Adrenal gland (tissue), 19 donors: ENCODE data around the gene ZBTB8B. TPM values are rescaled to one million over a fixed set of nuclear protein-coding genes. Genes with fewer than 3 reads are reported as not detected.

Experiments used
- DNase-seq, 7 donors: peaks; one replicate each; pipeline ENCODE4 v3.0.0-alpha.2; 2019 to 2020
- H3K27ac ChIP-seq, 5 donors: fragments of 200-600 bp; sonication (generic) in 4 of 5; 1 replicate in 3 of 5; 2 replicates in 2 of 5; pipeline versions ENCODE4 v1.5.1 to v1.8.0; 2016 to 2020; ENCODE audit warnings: mild to moderate bottlenecking in 1 of 5
- H3K27me3 ChIP-seq: fragments of 200-600 bp; 2 replicates; pipeline ENCODE4 v1.8.0; 2021
- H3K36me3 ChIP-seq, 2 donors: fragments of 200-600 bp; replicated peaks in 1 of 2; 1 replicate in 1 of 2; 2 replicates in 1 of 2; pipeline versions ENCODE4 v1.5.1 to v1.8.0; 2018 to 2022
- H3K4me1 ChIP-seq, 2 donors: fragments of 200-600 bp; replicated peaks in 1 of 2; 1 replicate in 1 of 2; 2 replicates in 1 of 2; pipeline versions ENCODE4 v1.5.1 to v1.8.0; 2018 to 2021
- H3K4me3 ChIP-seq, 4 donors: fragments of 200-600 bp; sonication (generic) in 3 of 4; one replicate each; pipeline ENCODE4 v1.5.1; 2016 to 2018
- H3K9me3 ChIP-seq, 3 donors: fragments of 200-600 bp; sonication (generic) in 1 of 3; replicated peaks in 1 of 3; 1 replicate in 2 of 3; 2 replicates in 1 of 3; pipeline versions ENCODE4 v1.5.1 to v1.8.0; 2016 to 2021
- POLR2A ChIP-seq, 2 donors: fragments of 450-650 bp; IDR thresholded peaks; one replicate each; pipeline ENCODE4 v1.6.1; 2017; ENCODE audit warnings: antibody characterized with exemption in 2 of 2, mild to moderate bottlenecking in 2 of 2, moderate library complexity in 1 of 2
- WGBS, 4 donors: extraction: QIAGEN DNeasy Blood & Tissue Kit in 2 of 4; methylation state at CpG; one replicate each; pipeline versions ENCODE4 v1.1.5 to v1.1.7; 2013 to 2017; 5-methylcytosine and 5-hydroxymethylcytosine counted together
- intact Hi-C, 2 donors: fragments of 100-400 bp; cut with DNase I; formaldehyde crosslinking; loops; one replicate each; pipeline versions ENCODE4 v1.14.1 to v1.15.0; 2022 to 2023
- long read RNA-seq, 10 donors: library from polyadenylated mRNA in 3 of 10; unstranded in 2 of 10; stranded (forward) in 1 of 10; transcript quantifications; one replicate each; pipeline ENCODE4 v2.0.0 and lab custom pipeline, GENCODE V29; 2021 to 2026
- polyA plus RNA-seq, 3 donors: library from polyadenylated mRNA; stranded (reverse); fragments of 200-250 nt in 2 of 3; fragments of 350-450 nt in 1 of 3; fragmentation: Illumina TruSeq in 1 of 3; extraction: RNeasy Lipid Tissue Mini Kit (QIAGEN cat#74804) in 1 of 3; gene quantifications; one replicate each; pipeline ENCODE4 v1.2.3, GENCODE V29; 2013 to 2014
- total RNA-seq, 9 donors: library from RNA; depleted of rRNA in 4 of 9; stranded (reverse); fragments of >200 nt in 4 of 9; fragments of 120-200 nt in 1 of 9; fragmentation: NEBNext Ultra II Directional in 1 of 9; extraction: Animal tissue kit (Norgen Biotek cat#: 25700) in 1 of 9; gene quantifications; one replicate each; pipeline versions ENCODE4 v1.1.0 to v1.2.4, GENCODE V29; 2013 to 2023
- TF ChIP-seq, protein P1 (sequence below), 6 experiments: fragments of 450-650 bp in 4 of 6; fragments of 200-600 bp in 2 of 6; sonication (generic) in 1 of 6; IDR thresholded peaks; 1 replicate in 5 of 6; 2 replicates in 1 of 6; pipeline versions ENCODE4 v1.5.1 to v1.8.0; 2016 to 2021; ENCODE audit warnings: antibody characterized with exemption in 6 of 6, mild to moderate bottlenecking in 2 of 6, moderate library complexity in 1 of 6
- donor health status: healthy with polysubstance abuse.
- donor health status: Bipolar disorder and iron deficiency.
- donor health status: DM: yes; HTN: yes; CAD: no.
- donor health status: DM: no; HTN: no; CAD: no.
- donor health status: DM: no; HTN: no; CAD: no.
- donor health status: DM: yes; HTN: yes; CAD: no.

The ZBTB8B gene
- total RNA-seq (under 1 TPM in 7 of 9 donors, not detected in 2; under 0.01 to 0.89 (median 0.15) TPM), polyA plus RNA-seq (under 1 TPM; 0.03 to 0.09 (median 0.08) TPM)
- long read RNA-seq, donor 1, result 0 reads
- long read RNA-seq, donor 2, result 0 reads
- long read RNA-seq, donor 3, result 0 reads
- long read RNA-seq, donor 4, result 0 reads
- long read RNA-seq, donor 5, full-length matches to known transcripts, result 1 of 1 reads
- long read RNA-seq, donor 5, partial matches to known transcripts, result 0 of 1 reads
- long read RNA-seq, donor 5, other reads (novel, unspliced or antisense), result 0 of 1 reads
- long read RNA-seq, donor 6, result 0 reads
- long read RNA-seq, donor 7, result 0 reads
- long read RNA-seq, donor 8, result 0 reads
- long read RNA-seq, donor 9, result 0 reads
- long read RNA-seq, donor 10, result 0 reads

DNA sequence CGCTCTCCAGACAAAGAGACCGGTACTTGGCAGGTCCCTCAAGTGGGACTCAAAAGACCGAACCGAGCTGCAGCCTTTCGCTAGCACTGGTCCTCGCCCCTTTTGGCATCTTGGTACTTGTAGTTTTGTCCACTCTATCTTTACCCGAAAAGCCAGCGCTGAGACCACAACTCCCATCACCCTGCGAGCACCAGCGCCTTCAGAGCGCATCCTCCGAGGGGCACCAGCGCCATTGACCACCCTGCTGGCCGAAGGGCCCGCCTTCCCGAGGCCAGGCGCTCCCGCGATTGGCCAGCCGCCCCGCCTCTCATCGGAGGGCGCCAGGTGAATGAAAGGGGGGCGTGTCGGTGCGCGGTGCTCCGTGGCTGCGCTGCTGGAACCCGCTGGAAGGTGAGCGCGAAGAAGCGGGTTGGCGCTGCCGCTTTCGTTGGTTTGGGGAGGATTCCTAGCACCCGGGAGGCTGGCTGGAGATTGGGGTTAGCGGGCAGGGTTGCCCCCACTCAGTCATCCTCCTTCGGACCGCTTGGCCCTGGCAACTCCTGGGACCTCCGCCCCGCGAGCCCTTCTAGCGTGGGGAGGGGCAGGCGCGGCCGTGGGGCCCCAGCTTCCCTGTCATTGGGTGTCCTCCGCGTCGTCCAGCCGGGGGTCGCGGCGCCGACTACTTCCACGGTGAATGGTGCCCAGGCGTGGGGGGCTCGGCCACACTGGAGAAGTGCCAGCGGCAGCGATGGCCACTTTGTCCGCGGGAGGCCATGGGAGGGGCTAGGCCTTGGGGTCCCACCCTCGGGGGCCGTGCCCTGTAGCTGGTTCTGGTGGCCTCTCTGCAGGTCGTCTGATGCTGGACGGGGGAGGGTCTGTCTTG, at the start of gene ZBTB8B:
Gene ZBTB8B (plus strand): TSS at position 357 of the 862 bp plus-strand sequence. CDS start 5,553 bp downstream, outside the sequence.
- Histone ChIP-seq H3K4me3 (peak within 1 kb of the TSS in 3 of 4 donors; percentile 0 to 52 (median 7)), H3K36me3 (no peaks in the 10 kb centered on the region), H3K9me3 (no peaks in the 10 kb centered on the region), H3K27ac (no peak within 1 kb of the TSS), H3K4me1 (peaks cover 4 to 8% of the 10 kb centered on the region in 2 donors), H3K27me3 (no peaks in the 10 kb centered on the region)
- DNase-seq, result peak; percentile 66 to 91 (median 77)
- intact Hi-C loops, result no loop called here
- peak in 1 of 2 donors; percentile 31 for TF ChIP-seq POLR2A (IDR thresholded peaks at IDR 0.05)
- TF ChIP-seq, protein P1, sequence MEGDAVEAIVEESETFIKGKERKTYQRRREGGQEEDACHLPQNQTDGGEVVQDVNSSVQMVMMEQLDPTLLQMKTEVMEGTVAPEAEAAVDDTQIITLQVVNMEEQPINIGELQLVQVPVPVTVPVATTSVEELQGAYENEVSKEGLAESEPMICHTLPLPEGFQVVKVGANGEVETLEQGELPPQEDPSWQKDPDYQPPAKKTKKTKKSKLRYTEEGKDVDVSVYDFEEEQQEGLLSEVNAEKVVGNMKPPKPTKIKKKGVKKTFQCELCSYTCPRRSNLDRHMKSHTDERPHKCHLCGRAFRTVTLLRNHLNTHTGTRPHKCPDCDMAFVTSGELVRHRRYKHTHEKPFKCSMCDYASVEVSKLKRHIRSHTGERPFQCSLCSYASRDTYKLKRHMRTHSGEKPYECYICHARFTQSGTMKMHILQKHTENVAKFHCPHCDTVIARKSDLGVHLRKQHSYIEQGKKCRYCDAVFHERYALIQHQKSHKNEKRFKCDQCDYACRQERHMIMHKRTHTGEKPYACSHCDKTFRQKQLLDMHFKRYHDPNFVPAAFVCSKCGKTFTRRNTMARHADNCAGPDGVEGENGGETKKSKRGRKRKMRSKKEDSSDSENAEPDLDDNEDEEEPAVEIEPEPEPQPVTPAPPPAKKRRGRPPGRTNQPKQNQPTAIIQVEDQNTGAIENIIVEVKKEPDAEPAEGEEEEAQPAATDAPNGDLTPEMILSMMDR (IDR thresholded peaks at IDR 0.05), result peak in 3 of 6 experiments; percentile 14 to 20 (median 19)
- WGBS, 4 donors, result 0 to 2% (median 1%) methylated on average over 13 to 66 of the region's 66 CpGs

DNA sequence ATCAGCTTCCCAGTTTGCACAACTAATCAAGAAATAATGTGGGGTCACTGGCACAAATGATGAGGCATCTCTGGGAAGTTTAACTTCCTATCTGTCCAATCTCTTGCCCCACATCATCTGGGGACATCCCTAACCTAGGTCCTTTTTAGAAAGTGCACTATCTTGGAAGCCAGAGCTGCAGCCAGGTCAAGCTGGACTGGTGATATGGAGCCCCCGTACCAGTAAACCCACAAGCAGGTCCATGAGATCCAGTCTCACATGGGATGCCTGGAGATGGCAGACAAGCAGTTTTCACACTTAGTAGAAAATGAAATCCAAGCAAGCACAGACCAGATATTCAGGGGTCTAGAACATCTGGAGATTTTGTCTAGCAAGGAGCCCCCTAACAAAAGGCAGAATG, 43.1 kb upstream of the ZBTB8B start:
- H3K27ac ChIP-seq, result no peak overlapping the region
- no peak overlapping the region for H3K4me3 ChIP-seq
- H3K36me3 ChIP-seq, result no peaks in the 10 kb centered on the region
- intact Hi-C loops, result no loop called here
- WGBS, 4 donors, result 79 to 100% (median 92%) methylated on average over 1 of the region's 1 CpG
- no peaks in the 10 kb centered on the region for H3K4me1 ChIP-seq
- no peaks in the 10 kb centered on the region for H3K9me3 ChIP-seq
- H3K27me3 ChIP-seq, result peaks cover 6% of the 10 kb centered on the region
- DNase-seq, result no peak
- TF ChIP-seq POLR2A (IDR thresholded peaks at IDR 0.05), result no peak
- TF ChIP-seq, protein P1 (IDR thresholded peaks at IDR 0.05), result no peak

DNA sequence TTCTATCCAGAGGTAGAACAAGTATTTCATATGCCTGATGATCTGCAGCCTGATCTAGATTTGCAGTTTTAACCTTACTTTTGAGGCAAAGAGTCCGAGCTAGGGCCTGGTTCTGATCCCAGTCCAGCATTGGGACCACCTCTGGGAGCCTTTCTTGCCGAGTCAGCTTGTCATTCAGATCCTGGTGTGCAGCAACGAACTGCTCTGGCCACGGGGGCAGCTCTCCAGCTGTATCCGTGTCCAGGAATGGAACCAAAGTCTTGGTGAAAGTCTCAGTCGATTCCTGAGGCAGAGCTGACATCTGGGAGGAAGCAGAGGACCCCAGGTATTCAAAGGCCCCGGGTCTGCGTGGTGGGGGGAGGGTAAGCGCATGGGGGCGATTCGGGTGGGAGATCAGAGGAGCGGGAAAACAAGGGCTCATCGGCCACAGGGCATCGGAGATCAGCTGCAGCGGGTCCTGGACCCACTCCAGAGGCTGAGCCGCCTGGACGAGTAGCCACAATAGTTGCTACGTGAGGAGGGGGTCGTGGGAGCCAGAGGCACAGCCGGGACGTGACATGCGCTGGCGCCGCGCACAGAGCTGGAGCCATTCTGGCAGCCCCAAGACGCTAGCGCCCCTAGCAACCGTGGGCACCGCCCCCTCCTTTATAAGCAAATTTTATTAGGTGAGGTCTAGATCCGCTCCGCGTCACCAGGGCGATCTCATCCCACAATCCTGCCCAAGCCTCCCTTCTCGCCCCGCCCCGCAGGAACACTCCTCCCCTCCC, 38.2 kb upstream of the ZBTB8B start:
- Histone ChIP-seq H3K27ac (no peak overlapping the region), H3K4me1 (no peaks in the 10 kb centered on the region), H3K9me3 (no peaks in the 10 kb centered on the region), H3K27me3 (peaks cover 6% of the 10 kb centered on the region), H3K4me3 (peak overlapping the region in 1 of 4 donors; percentile 32), H3K36me3 (no peaks in the 10 kb centered on the region)
- 7 to 15% (median 9%) methylated on average over 24 to 36 of the region's 36 CpGs for WGBS, 4 donors
- peak in 3 of 7 donors; percentile 8 to 56 (median 10) for DNase-seq
- TF ChIP-seq, protein P1 (IDR thresholded peaks at IDR 0.05), result no peak
- TF ChIP-seq POLR2A (IDR thresholded peaks at IDR 0.05), result no peak
- intact Hi-C loops, result no loop called here
